Esophagus muscularis mucosa (tissue), 4 donors: Measurements from ENCODE around the gene CFAP54. TPM values are rescaled to one million over a fixed set of nuclear protein-coding genes. Genes with fewer than 3 reads are reported as not detected.

ENCODE experiments used
- DNase-seq: peaks from one replicate; pipeline ENCODE4 v3.0.0-alpha.2; 2017; ENCODE audit errors: extremely low spot score
- H3K27ac ChIP-seq, 4 donors: fragments of 200-600 bp; sonication (generic); replicated peaks in 1 of 4; 1 replicate in 3 of 4; 2 replicates in 1 of 4; pipeline ENCODE4 v1.5.1; 2016 to 2019; ENCODE audit warnings: mild to moderate bottlenecking in 1 of 4
- H3K27me3 ChIP-seq, 4 donors: fragments of 200-600 bp; sonication (generic); one replicate each; pipeline versions ENCODE4 v1.5.1 to v1.6.0; 2016 to 2019
- H3K36me3 ChIP-seq, 4 donors: fragments of 200-600 bp; sonication (generic); one replicate each; pipeline ENCODE4 v1.5.1; 2016 to 2019
- H3K4me1 ChIP-seq, 4 donors: fragments of 200-600 bp; sonication (generic); one replicate each; pipeline ENCODE4 v1.5.1; 2016 to 2019
- H3K4me3 ChIP-seq, 4 donors: fragments of 200-600 bp; sonication (generic); 1 replicate in 2 of 4; 2 replicates in 2 of 4; pipeline ENCODE4 v1.5.1; 2016 to 2019; ENCODE audit warnings: mild to moderate bottlenecking in 4 of 4, moderate library complexity in 1 of 4
- H3K9me3 ChIP-seq, 4 donors: fragments of 200-600 bp; sonication (generic); 1 replicate in 3 of 4; 2 replicates in 1 of 4; pipeline ENCODE4 v1.5.1; 2016 to 2019
- EP300 ChIP-seq: sonication (generic); formaldehyde crosslinking; IDR thresholded peaks from one replicate; pipeline ENCODE4 v1.6.1; 2017; ENCODE audit warnings: antibody characterized with exemption
- POLR2A ChIP-seq: fragments of 450-650 bp; IDR thresholded peaks from one replicate; pipeline ENCODE4 v1.6.1; 2017; ENCODE audit warnings: antibody characterized with exemption, moderate library complexity, mild to moderate bottlenecking, low read depth
- POLR2AphosphoS5 ChIP-seq, 2 donors: sonication (generic); formaldehyde crosslinking; IDR thresholded peaks; one replicate each; pipeline ENCODE4 v1.6.1; 2017; ENCODE audit warnings: antibody characterized with exemption in 2 of 2
- WGBS: methylation state at CpG from one replicate; pipeline ENCODE4 v1.1.5; 2018; 5-methylcytosine and 5-hydroxymethylcytosine counted together
- intact Hi-C: fragments of 100-400 bp; cut with DNase I; formaldehyde crosslinking; loops from one replicate; pipeline ENCODE4 v1.15.1; 2023
- total RNA-seq, 4 donors: library from RNA; depleted of rRNA; stranded (reverse); fragments of >200 nt; gene quantifications; one replicate each; pipeline versions ENCODE4 v1.1.0 to v1.2.1, GENCODE V29; 2016
- TF ChIP-seq, protein P1 (sequence below), 3 experiments: fragments of 200-600 bp in 2 of 3; fragments of 450-650 bp in 1 of 3; sonication (generic) in 2 of 3; IDR thresholded peaks; one replicate each; pipeline ENCODE4 v1.5.1; 2017 to 2019; ENCODE audit warnings: antibody characterized with exemption in 3 of 3, mild to moderate bottlenecking in 2 of 3, moderate library complexity in 1 of 3

CFAP54 gene
- total RNA-seq, 4 donors from 2014 or later: 3.0 to 5.8 (median 4.3) TPM

DNA sequence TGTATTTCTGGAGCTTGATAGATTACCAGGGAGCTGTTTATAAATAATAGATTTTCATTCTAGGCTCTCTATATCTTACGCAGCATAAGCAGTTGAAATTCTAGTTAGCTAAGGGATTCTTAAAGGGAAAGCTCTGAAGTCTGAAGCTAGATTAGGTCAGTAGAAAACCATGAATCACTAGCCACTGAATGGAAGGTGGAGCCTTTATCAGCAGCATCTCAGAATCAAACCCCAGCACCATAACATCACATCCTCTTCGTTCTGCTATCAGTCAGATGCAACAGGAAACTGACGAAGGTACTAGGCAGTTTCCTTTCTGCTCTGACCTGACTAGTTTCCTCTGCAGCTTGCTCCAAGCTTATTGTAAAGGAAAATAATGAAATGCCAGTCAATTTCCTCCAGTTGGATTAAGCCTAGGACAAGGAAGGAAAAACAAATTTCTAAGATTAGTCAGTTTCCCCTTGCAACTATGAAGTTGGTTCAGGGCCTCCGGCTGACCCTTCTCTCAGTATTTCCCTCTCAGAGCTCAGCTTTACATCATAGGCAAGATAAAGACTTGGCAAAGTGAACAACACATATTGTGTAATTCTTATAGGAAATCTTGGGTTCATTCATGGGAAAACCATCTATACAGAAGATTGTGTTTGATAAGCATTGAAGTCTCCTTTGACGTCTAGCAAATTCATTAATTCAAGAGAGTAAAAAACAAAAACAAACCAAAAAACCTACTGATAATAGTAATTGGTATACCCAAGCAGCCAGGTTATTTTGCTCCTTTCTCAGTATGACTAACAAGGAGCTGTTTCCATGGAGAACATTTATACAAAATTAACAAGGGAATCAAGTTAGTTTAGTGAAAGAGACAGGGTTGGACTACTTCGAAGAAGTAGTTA lies 43.4 kb upstream of the CFAP54 start:
- Histone ChIP-seq H3K4me3 (no peak overlapping the region), H3K4me1 (peaks cover 0 to 4% (median 2%) of the 10 kb centered on the region in 4 donors), H3K9me3 (no peaks in the 10 kb centered on the region), H3K27me3 (no peaks in the 10 kb centered on the region), H3K27ac (peak overlapping the region; percentile 29 to 62 (median 53)), H3K36me3 (no peaks in the 10 kb centered on the region)
- no peak for DNase-seq
- peak; percentile 66 to 72 for TF ChIP-seq POLR2AphosphoS5 (IDR thresholded peaks at IDR 0.05)
- TF ChIP-seq, protein P1, sequence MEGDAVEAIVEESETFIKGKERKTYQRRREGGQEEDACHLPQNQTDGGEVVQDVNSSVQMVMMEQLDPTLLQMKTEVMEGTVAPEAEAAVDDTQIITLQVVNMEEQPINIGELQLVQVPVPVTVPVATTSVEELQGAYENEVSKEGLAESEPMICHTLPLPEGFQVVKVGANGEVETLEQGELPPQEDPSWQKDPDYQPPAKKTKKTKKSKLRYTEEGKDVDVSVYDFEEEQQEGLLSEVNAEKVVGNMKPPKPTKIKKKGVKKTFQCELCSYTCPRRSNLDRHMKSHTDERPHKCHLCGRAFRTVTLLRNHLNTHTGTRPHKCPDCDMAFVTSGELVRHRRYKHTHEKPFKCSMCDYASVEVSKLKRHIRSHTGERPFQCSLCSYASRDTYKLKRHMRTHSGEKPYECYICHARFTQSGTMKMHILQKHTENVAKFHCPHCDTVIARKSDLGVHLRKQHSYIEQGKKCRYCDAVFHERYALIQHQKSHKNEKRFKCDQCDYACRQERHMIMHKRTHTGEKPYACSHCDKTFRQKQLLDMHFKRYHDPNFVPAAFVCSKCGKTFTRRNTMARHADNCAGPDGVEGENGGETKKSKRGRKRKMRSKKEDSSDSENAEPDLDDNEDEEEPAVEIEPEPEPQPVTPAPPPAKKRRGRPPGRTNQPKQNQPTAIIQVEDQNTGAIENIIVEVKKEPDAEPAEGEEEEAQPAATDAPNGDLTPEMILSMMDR (IDR thresholded peaks at IDR 0.05): no peak
- intact Hi-C loops: no loop called here
- WGBS: 64% methylated on average over 6 of the region's 6 CpGs

DNA sequence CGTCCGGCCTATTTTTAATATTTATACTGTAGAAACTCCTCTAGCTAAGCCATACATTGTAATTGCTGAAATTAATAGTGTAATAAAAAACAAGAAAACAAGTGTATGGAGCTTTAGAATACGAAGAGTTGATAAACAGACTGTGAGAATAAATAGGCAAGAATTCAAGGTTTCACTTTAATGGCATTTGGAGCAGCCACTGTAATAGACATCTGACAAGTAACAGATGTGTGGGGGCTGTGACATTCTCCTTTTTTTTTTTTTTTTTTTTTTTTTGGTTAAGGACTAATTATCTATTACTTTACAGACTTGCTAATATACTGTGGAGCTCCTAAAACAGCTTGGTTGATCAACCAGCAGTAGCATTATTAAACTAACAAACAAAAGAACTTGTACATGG lies 42.1 kb upstream of the CFAP54 start:
- intact Hi-C loops: no loop called here

DNA sequence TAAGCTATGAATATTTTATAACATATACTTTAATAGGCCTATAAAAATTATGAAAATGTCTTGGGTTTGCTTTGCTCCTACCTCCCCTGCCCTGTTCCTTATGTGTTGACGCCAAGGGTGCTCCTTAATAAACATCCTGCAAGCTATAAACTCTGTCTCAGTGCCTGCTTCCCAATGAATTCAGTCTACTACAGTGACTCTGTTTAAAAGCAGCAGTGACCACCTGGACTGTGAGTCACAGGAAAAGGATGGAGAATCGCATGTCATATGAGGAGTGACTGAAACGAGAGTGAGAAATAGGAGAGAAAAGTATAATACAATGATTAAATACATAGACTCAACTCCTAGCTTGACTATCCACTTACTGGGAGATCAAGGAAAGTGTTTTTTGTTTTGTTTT lies 41.1 kb upstream of the CFAP54 start:
- H3K27ac ChIP-seq: no peak overlapping the region
- H3K9me3 ChIP-seq: no peaks in the 10 kb centered on the region
- no peaks in the 10 kb centered on the region for H3K27me3 ChIP-seq
- intact Hi-C loops: no loop called here
- DNase-seq: no peak
- H3K4me3 ChIP-seq: no peak overlapping the region
- WGBS: 72% methylated on average over 3 of the region's 3 CpGs
- TF ChIP-seq EP300 (no peak), POLR2A (no peak), POLR2AphosphoS5 (IDR thresholded peaks at IDR 0.05) (no peak)
- TF ChIP-seq, protein P1 (IDR thresholded peaks at IDR 0.05): no peak
- H3K36me3 ChIP-seq: no peaks in the 10 kb centered on the region
- H3K4me1 ChIP-seq: peaks cover 0 to 4% (median 2%) of the 10 kb centered on the region in 4 donors

More for the DNA sequence above, 42.1 kb upstream of the CFAP54 start:
- H3K4me3 ChIP-seq: no peak overlapping the region
- 93% methylated on average over 3 of the region's 3 CpGs for WGBS
- no peaks in the 10 kb centered on the region for H3K9me3 ChIP-seq
- TF ChIP-seq EP300 (no peak), POLR2AphosphoS5 (IDR thresholded peaks at IDR 0.05) (no peak), POLR2A (no peak)
- TF ChIP-seq, protein P1 (IDR thresholded peaks at IDR 0.05): no peak
- H3K4me1 ChIP-seq: peaks cover 0 to 4% (median 2%) of the 10 kb centered on the region in 4 donors
- H3K27ac ChIP-seq: no peak overlapping the region
- H3K36me3 ChIP-seq: no peaks in the 10 kb centered on the region
- no peak for DNase-seq
- no peaks in the 10 kb centered on the region for H3K27me3 ChIP-seq

DNA sequence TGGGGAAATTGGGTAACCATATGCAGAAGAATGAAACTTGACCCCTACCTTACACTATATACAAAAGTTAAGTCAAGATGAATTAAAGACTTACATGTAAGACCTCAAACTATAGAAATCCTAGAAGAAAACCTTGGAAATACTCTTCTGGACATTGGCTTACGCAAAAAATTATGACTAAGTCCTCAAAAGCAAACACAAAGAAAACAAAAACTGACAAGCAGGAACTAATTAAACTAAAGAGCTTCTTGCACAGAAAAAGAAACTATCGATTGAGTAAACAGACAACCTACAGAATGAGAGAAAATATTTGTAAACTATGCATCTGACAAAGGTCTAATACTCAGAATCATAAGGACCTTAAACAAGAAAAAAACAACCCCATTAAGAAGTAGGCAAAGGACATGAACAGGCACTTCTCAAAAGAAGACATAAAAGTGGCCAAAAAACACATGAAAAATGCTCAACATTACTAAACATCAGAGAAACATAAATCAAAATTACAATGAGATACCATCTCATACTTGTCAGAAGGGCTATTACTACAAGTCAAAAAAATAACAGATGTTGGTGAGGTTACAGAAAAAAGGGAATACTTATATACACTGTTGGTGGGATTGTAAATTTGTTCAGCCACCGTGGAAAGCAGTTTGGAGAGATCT lies 37.0 kb upstream of the CFAP54 start:
- intact Hi-C loops: no loop called here
- H3K36me3 ChIP-seq: no peaks in the 10 kb centered on the region
- no peaks in the 10 kb centered on the region for H3K27me3 ChIP-seq
- no peak for DNase-seq
- 82% methylated on average over 3 of the region's 3 CpGs for WGBS
- TF ChIP-seq EP300 (no peak), POLR2AphosphoS5 (IDR thresholded peaks at IDR 0.05) (no peak), POLR2A (no peak)
- TF ChIP-seq, protein P1 (IDR thresholded peaks at IDR 0.05): no peak
- H3K4me1 ChIP-seq: no peaks in the 10 kb centered on the region
- H3K4me3 ChIP-seq: no peak overlapping the region
- no peaks in the 10 kb centered on the region for H3K9me3 ChIP-seq
- no peak overlapping the region for H3K27ac ChIP-seq
